ENCODE results near the gene KCTD8.
"Not testable (repeated sequence)": the region's sequence is repeated elsewhere in the genome, so short reads cannot be mapped to it uniquely, and the experiment has no call there.

KCTD8 gene

DNA sequence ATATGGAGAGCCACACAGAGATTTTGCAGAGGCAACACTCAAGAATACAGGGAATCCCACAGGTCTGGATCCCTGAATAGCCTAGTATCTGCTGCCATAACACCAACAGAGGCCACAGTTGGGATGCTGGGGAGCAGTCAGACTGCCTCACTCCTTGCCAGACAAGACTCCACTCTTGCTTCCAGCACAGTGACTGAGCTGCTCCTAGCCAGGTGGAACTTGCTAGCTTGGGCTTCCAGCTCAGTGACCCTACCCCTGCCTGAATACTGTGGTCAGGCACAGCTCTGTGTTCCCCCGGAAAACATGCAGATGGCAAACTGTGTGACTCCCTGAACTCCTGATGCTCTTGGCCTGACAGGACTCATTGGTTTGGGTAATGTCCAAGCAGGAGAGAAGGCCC, 251.8 kb downstream of the KCTD8 start:
- no peak overlapping the region for H3K4me3 ChIP-seq (ENCODE audit: low read depth, low read length)
- TF ChIP-seq, protein P1, sequence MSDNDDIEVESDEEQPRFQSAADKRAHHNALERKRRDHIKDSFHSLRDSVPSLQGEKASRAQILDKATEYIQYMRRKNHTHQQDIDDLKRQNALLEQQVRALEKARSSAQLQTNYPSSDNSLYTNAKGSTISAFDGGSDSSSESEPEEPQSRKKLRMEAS (IDR thresholded peaks at IDR 0.05; ENCODE audit: low read depth, low read length), result no peak
- TF ChIP-seq, protein P2, sequence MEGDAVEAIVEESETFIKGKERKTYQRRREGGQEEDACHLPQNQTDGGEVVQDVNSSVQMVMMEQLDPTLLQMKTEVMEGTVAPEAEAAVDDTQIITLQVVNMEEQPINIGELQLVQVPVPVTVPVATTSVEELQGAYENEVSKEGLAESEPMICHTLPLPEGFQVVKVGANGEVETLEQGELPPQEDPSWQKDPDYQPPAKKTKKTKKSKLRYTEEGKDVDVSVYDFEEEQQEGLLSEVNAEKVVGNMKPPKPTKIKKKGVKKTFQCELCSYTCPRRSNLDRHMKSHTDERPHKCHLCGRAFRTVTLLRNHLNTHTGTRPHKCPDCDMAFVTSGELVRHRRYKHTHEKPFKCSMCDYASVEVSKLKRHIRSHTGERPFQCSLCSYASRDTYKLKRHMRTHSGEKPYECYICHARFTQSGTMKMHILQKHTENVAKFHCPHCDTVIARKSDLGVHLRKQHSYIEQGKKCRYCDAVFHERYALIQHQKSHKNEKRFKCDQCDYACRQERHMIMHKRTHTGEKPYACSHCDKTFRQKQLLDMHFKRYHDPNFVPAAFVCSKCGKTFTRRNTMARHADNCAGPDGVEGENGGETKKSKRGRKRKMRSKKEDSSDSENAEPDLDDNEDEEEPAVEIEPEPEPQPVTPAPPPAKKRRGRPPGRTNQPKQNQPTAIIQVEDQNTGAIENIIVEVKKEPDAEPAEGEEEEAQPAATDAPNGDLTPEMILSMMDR (IDR thresholded peaks at IDR 0.05; ENCODE audit: low read depth, low read length), result no peak
- TF ChIP-seq POLR2A (IDR thresholded peaks at IDR 0.05; ENCODE audit: extremely low read depth, insufficient read length), result no peak
- no peak for TF ChIP-seq MYC (IDR thresholded peaks at IDR 0.05; ENCODE audit: low read depth, low read length)
- DNase-seq (ENCODE audit: low read depth), result no peak

DNA sequence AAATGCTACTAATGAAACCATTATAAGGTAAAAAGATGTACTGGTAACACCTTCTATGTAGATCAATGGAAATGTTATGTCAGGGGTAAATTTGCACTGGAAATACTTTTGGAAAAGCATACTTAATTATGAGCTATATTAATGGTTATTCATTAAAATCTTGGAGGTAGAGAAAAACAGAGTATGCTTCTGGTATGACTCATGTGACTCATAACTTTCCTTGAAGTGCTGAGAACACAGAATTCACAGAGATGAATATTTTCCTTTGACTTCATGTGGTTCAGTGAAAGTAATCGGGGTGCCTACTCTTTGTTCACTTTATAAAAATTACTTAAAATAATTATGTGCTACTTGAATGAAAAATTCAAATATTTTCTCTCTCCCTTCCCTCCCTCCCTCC, 254.2 kb downstream of the KCTD8 start:
- DNase-seq (ENCODE audit: low read depth), result no peak

DNA sequence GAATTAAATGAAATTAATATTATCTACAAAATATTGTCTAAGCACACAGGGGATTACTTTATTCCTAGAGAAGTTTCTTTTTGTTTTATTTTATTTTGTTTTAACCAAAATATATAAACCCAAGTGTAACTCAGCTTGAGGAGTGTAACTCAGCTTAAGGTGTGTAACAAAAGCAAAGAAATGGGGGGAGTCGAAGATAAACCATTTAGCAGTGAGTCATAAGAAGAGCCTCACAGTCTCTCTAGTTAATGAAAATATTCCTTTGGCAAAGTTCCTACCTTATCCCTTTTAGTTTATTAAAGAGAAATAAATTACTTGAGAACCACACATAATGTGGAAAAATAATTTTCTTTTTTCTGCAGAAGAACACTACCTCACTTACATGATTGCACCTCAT, 261.8 kb downstream of the KCTD8 start:
- TF ChIP-seq, protein P1 (IDR thresholded peaks at IDR 0.05; ENCODE audit: low read depth, low read length), result no peak
- TF ChIP-seq POLR2A (IDR thresholded peaks at IDR 0.05; ENCODE audit: extremely low read depth, insufficient read length) (no peak), MYC (IDR thresholded peaks at IDR 0.05; ENCODE audit: low read depth, low read length) (no peak)
- TF ChIP-seq, protein P2 (IDR thresholded peaks at IDR 0.05; ENCODE audit: low read depth, low read length), result no peak
- no peak for DNase-seq (ENCODE audit: low read depth)
- no peak overlapping the region for H3K4me3 ChIP-seq (ENCODE audit: low read depth, low read length)

More for the DNA sequence above, 254.2 kb downstream of the KCTD8 start:
- TF ChIP-seq, protein P2 (IDR thresholded peaks at IDR 0.05; ENCODE audit: low read depth, low read length), result no peak
- TF ChIP-seq, protein P1 (IDR thresholded peaks at IDR 0.05; ENCODE audit: low read depth, low read length), result no peak
- TF ChIP-seq POLR2A (IDR thresholded peaks at IDR 0.05; ENCODE audit: extremely low read depth, insufficient read length) (no peak), MYC (IDR thresholded peaks at IDR 0.05; ENCODE audit: low read depth, low read length) (no peak)
- no peak overlapping the region for H3K4me3 ChIP-seq (ENCODE audit: low read depth, low read length)

DNA sequence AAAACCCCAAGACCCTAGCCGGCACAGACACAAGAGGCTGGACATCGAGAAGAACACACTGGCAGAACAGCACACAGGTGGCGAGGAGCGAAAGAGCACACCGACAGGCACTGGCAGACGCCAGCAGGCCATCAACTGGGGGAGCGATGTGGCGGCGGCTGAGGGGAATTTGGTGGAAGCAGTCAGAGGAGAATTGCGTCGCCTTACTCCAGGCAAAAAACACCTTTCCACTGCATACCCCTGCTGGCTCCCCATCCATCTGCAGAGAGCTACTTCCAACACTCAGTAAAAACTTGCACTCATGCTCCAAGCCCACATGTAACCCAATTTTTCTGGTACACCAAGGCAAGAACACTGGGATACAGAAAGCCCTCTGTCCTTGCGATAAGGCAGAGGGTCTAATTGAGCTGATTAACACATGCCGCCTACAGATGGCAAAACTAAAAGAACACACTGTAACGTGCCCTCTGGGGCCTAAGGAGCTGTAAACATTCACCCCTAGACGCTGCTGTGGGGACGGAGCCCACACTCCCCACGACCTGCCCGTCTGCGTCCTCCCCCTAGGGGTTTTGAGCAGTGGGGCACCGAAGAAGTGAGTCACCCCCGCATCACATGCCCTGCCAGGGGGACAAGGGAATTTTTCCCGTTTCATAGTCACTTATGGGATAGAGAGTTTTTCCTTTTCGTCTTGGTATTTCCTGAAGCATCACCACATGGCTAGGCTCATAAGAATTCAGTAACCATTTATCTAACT, 262.3 kb downstream of the KCTD8 start:
- DNase-seq (ENCODE audit: low read depth), result no peak
- TF ChIP-seq, protein P1 (IDR thresholded peaks at IDR 0.05; ENCODE audit: low read depth, low read length), result no peak
- TF ChIP-seq POLR2A (IDR thresholded peaks at IDR 0.05; ENCODE audit: extremely low read depth, insufficient read length), result no peak
- TF ChIP-seq MYC (IDR thresholded peaks at IDR 0.05; ENCODE audit: low read depth, low read length), result no peak
- TF ChIP-seq, protein P2 (IDR thresholded peaks at IDR 0.05; ENCODE audit: low read depth, low read length), result no peak
- H3K4me3 ChIP-seq (ENCODE audit: low read depth, low read length), result no peak overlapping the region

DNA sequence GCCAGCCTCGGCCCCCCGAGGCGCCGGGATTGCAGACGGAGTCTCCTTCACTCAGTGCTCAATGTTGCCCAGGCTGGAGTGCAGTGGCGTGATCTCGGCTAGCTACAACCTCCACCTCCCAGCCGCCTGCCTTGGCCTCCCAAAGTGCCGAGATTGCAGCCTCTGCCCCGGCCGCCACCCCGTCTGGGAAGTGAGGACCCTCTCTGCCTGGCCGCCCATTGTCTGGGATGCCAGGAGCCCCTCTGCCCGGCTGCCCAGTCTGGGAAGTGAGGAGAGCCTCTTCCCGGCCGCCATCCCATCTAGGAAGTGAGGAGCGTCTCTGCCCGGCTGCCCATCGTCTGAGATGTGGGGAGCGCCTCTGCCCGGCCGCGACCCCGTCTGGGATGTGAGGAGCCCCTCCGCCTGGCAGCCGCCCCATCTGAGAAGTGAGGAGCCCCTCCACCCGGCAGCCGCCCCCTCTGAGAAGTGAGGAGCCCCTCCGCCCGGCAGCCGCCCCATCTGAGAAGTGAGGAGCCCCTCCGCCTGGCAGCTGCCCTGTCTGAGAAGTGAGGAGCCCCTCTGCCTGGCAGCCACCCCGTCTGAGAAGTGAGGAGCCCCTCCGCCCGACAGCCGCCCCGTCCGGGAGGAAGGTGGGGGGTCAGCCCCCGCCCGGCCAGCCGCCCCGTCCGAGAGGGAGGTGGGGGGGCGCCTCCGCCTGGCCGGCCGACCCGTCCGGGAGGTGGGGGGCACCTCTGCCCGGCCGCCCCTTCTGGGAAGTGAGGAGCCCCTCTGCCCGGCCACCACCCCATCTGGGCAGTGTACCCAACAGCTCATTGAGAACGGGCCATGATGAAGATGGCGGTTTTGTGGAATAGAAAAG, 266.9 kb downstream of the KCTD8 start:
- DNase-seq (ENCODE audit: low read depth); H3K4me3 ChIP-seq (ENCODE audit: low read depth, low read length): not testable (repeated sequence)

DNA sequence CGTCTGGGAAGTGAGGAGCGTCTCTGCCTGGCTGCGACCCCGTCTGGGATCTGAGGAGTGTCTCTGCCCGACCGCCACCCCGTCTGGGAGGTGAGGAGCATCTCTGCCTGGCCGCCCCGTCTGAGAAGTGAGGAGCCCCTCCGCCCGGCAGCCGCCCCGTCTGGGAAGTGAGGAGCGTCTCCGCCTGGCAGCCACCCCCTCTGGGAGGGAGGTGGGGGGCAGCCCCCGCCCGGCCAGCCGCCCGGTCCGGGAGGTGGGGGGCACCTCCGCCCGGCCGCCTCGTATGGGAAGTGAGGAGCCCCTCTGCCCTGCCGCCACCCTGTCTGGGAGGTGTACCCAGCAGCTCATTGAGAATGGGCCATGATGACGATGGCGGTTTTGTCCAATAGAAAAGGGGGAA, 280.8 kb downstream of the KCTD8 start:
- H3K4me3 ChIP-seq (ENCODE audit: low read depth, low read length); DNase-seq (ENCODE audit: low read depth): not testable (repeated sequence)
